ENCODE measurements around the gene PLD2.
A peak's percentile ranks its signal among the peaks of the same experiment; 100 is the strongest.
"Not testable (repeated sequence)": the region's sequence is repeated elsewhere in the genome, so short reads cannot be mapped to it uniquely, and the experiment has no call there.

The PLD2 gene

DNA sequence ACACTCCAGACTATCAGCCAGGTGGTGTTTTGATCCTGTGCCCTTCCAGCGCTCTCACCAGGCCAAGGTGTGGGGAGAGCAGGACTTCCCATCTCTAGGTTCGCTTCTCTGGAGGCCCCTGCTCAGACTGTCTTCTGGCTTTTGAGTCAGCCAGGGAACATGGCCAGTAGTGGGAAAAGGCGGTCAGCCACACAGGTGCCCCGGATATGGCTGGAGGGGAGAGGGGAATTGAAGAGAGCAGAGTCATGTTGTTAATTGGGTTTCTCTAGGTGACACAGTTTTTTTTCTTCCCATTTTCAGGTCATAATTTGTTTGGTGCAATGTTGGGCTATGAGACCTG lies 27.7 kb downstream of the PLD2 start:
- DNase-seq = no peak

DNA sequence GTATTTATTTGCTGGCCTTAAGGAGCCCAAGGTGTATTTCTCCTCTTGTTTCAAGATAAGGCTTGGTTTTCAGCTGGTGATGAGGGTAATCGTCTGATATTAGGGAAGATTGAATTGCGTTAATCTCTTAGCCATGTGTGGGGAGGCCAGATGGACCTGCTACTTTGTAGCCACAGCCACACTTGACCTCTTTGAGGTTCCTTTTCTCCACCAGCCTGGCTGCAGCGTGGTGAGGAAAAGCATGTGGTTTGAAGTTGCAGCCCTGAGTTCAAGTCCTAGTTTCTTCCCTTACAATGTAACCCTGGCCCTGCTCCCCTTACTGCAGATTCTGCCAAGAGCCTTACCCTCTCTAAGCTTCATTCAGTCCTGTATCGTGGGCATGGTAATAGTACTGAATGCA lies 29.3 kb downstream of the PLD2 start:
- no peak for DNase-seq

DNA sequence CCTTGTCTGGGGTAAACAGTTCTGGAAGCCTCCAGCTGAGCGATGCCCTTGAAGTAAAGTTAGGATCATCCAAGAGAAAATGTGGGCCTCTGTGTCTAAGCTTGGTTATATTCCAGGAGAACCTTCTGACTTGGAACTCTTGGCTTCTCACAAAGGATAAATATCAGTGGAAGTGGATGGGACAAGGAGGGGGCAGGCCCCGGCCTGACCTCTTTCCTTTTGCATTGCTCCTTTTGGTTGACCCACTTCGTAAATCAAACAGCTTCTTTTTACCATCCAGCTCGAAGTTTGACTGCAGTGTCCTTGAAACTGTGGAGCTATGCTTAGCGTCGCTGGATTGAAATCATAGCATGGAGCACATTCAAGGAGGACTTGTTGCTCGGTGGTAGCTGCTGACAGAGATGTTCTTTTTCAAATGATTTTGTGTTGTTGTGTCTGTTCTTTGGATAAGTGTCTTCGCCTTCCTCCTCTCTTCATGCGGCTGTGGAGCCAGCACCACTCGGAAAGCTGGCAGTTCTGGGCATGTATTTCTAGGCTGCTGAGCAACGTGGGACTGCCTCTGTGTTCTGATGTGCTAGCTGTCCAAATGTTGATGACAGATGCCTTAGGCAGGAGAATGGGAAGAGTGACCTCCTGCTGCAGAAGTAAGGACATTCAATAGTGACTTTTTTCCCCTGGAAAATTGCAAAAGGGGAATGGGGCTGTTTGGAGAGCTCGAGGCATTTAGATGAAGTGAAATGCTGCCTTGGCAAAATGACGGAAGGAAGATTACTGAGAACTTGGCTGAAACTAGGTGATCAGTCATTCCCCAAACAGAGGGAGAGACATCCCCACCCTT lies 30.7 kb downstream of the PLD2 start:
- DNase-seq = no peak

DNA sequence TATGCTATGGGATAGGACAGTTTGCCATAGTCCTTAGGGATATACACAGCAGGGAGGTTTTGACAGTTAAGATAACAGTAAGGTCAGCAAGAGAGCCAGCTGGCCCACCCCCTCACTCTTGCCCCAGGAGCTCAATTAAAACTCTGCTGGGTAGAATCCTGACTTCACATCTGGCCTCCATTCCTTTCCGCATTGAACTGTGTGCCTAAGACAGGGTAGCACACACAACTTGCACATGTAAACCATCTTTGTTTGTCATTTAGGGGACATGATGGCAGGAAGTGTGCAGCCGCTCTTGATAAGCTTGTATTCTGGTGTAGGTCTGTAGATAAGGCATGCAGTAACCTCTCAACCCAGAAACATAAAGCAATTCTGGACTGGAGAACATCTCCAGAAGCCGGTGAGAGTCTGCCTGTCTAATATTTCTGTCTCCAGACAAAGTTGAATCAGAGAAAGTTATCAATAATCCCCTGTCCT lies 31.4 kb downstream of the PLD2 start:
- peak; percentile 86 for DNase-seq

DNA sequence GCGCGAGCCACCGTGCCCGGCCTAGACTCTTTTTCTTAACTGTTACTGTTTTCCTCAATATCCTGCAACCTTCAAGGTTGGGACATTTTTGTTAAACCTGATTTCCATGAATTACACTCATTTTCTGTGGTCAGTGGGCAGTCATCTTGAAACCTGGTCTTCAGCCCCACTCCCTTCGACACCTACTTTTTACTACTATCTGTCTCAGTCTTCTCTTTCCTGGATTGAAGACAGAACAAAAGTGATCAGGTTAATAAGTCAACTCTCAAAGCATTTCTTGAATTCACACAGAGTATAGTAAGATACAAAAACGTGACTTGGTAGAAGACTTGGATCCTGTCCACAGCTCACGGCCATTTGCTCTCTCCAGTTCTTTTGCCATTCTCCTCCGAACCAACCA lies 32.3 kb downstream of the PLD2 start:
- no peak for DNase-seq

DNA sequence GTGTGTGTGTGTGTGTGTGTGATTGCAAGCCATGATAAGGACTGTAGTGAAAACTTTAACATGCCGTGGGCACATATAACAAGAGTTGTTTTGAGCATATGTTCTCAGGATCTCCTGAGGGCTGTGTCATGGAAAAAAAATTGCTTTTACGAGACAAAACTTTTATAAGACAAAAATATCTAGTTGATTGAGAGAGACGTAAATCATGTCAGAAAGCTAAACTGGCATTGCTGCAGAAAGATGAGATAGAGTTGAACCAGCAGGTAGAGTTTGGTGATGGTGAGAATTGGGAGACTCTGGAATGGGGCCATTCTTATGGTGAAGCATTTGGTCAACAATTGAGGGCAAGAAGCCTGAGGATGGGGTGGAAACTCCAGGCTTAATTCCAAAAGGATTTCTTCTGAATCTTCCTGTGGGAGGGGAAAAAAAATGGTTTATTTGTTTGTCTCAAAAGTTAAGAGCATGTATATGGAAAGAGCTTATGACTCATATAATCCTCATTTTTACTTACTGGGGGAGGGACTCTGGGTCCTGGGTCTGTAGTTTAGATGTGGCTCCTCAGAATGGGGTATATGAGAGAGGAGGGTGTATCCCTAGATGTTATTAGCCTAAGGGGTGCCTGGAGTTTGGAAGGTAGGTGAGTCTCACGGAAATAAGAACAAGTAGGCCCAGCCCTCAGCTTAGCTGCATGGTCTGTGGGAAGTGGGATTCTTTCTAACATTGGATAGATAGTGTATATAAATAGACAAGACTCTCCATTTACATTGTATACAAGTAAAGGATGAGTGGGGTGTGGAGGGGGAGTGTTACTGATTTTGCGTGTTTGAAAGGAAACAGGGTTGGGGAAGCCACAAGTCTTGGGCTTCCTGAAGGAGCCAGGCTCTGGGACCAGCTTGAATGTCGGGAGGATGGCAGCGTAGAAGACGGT lies 33.3 kb downstream of the PLD2 start:
- DNase-seq = no peak

DNA sequence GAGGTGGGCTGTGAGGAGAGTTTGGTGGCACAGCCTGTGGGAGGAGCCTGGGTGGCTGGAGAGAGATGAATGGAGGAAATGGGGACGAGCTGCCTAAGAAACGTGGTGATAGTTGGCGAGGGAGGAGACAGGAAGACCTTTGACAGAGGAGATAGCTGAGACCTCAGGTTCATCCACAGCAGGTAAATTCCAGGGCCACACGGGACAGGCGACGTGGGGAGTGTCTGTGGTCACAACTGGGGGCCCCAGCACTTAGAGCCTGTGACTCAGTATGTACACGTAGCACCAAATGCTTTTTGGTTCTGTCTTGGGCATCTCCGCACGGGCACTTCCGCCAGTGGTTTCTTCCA lies 33.9 kb downstream of the PLD2 start:
- DNase-seq = no peak

DNA sequence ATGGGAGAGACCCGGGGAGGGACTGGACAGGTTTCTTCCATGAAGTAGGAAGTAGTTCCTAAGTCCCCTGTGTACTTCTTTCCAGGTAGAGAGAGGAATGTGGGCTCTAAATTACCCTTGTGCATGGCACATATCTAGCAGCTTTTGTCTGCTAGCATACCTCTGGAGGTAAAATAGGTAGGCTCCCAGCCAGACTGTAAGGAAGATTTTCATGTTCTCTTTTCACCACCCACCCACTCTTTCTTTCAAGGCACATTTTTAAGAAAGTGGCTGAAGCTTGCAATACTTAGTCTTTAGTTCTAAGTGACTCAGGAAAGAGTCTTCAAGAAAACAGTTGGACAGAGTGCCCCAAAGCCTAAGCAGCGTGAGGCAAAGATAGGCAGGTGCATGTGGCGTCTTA lies 35.4 kb downstream of the PLD2 start:
- DNase-seq = no peak

DNA sequence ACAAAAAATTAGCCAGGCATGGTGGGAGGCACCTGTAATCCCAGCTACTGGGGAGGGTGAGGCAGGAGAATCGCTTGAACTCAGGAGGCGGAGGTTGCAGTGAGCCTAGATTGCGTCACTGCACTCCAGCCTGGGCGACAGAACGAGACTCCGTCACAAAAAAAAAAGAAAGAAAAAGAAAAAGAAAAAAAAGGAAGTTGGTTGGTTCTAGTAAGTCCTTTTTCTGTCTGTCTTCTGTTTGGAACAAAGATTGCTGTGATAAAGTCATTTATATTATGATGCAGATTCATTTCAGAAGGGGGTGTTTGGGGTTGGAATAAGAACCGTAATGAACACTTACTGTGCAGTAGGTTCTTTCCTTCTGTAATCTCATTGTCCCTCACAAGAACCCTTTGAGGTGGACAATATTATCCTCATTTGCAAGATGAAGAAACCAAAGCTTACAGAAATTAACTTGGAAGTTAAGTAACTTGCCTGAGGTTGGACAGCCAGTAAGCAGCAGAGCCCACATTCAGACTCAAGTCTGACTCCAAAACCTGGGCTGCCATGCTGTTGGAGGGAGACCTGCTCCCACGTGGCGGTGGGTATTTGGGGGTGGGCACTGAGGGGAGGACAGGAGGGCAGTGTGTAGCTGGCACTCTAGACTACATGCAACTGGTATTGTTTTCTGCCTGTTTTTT lies 36.5 kb downstream of the PLD2 start:
- peak; percentile 45 for DNase-seq

DNA sequence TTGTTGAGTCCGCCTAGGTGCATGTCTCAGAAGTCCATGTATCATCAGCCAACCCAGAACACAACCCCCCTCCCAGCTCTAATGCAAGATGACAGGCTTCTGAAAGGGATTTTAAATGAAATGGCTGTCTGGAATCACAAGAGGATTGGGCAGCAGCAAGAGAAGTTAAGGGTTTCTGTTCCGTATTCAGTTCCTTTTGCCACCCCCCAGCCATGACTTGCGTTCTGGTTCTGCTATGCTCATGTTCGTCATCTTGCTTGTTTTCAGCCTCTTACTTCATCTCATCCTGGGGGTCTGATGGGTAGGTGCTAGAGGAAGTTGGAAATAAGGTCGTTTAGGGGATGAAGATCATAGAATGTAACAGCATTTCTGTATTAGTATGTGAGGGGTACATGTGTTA lies 38.2 kb downstream of the PLD2 start:
- no peak for DNase-seq

DNA sequence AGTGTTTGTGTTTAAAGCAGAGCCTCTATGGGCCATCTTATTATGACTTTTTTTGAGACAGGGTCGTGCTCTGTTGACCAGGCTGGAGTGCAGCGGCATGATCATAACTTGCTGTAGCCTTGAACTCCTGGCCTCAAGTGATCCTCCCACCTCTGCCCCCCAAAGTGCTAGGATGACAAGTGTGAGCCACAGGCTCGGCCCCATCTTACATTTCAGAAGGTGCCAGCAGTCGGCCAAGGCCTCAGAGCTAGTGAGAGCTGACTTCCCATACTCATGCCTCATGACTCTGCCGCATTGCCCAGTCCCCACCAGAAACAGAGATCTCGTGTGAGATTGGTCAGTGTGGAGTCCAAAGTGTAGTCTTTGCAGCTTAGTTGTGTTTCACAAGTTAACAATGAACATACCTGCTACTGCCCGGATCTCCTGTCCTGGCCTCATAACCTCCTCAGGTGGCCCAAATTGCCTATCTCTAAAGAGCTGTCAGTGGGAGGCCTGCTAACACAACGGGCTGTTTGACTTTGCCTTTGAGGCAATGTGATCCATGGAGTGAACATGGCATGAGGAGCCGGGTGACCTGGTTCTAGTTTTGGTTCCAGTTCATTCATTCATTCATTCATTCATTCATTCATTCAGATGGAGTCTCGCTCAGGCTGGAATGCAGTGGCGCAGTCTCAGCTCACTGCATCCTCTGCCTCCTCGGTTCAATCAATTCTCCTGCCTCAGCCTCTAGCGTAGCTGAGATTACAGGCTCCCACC lies 39.9 kb downstream of the PLD2 start:
- no peak for DNase-seq

DNA sequence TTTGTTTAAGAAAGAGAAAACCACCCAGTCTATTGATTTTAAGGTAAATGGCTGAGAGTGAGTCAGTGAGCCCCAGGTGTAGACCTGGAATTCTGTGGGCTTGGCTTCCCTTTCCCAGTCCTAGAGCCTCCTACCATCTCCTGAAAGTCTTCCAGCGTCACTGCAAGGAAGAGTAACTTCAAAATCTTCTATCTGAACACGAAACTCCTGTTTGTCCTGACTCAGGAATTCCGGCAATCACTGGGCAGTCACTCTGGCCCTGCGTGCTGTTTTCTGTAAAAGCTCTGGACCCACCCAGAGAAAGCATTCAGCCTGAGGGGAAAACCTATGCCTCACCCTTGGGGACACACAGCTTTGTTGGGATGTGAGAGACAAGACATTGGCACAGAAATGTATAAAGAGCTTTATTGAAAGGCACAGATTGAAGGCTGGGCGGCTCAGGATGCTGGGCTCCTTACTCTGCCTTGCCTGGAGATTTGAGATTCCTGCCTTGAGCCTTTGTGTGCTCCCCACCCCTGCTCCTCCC lies 42.1 kb downstream of the PLD2 start:
- no peak for DNase-seq

DNA sequence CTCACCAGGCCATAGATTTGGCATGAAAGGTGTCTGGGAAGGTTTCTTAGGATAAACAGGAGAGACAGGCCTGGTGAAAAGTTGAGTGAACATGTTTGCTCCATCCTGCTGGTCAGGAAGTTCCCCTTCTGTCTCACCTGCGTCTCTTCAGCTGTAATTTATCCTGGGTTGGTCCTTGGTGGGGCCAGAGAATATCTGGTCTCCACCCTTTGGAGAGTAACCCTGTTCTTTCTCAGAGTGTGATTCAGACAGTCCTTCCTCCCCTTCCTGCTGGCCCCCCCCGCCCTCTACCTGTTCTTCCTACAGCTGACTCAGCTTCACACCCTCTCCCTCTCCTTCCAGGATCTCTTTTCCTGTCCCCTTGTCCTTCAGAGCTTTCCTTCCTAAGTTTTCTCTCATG lies 43.3 kb downstream of the PLD2 start:
- no peak for DNase-seq

DNA sequence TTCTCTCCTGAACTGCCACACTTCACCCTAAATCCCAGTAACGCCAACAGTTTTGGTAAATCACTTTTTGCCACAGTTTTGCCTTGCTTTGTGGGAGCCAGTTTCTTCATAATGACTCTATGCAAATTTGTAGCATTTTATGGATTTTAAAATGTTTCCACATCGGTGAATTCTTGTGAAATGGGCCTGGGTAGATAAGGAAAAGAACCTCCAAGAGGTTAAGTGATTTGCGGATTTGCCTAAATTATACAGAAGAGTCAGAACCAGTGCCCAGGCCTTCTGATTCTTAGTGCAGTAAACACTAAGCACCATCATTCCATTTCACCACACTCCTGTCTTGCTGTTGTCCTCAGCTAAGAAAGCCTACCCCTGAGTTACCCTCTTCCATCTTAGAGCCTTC lies 44.1 kb downstream of the PLD2 start:
- DNase-seq = no peak

DNA sequence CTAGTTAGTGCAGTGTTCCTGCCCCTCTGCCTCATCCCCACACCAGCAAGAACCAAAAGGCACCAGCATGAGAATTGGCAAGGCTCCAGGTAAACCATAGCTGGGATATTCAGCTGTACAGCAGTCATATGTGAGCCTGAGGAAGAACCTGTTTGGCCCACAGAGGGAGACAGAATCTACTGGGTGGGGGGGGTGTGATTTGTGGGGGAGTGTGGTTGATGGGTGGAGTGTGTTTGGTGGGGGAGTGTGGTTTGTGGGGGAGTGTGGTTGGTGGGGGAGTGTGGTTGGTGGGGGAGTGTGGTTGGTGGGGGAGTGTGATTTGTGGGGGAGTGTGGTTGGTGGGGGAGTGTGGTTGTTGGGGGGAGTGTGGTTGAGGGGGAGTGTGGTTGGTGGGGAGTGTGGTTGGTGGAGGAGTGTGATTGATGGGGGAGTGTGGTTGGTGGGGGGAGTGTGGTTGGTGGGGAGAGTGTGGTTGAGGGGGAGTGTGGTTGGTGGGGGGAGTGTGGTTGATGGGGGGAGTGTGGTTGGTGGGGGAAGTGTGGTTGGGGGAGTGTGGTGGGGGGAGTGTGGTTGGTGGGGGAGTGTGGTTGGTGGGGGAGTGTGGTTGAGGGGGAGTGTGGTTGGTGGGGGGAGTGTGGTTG lies 45.7 kb downstream of the PLD2 start:
- peak; percentile 59 for DNase-seq

DNA sequence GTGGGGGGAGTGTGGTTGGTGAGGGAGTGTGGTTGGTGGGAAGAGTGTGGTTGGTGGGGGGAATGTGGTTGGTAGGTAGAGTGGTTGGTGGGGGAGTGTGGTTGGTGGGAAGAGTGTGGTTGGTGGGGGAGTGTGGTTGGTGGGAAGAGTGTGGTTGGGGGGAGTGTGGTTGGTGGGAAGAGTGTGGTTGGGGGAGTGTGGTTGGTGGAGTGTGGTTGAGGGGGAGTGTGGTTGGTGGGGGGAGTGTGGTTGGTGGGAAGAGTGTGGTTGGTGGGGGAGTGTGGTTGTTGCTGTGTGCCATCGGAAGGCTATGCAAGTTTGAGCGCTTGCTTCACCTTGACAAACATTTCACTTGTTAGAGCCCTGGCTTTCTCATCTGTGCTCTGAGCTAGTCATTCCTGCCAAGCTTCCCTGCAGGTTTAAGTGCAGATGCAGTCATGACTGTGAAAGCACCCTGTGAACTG lies 46.3 kb downstream of the PLD2 start:
- DNase-seq = no peak

DNA sequence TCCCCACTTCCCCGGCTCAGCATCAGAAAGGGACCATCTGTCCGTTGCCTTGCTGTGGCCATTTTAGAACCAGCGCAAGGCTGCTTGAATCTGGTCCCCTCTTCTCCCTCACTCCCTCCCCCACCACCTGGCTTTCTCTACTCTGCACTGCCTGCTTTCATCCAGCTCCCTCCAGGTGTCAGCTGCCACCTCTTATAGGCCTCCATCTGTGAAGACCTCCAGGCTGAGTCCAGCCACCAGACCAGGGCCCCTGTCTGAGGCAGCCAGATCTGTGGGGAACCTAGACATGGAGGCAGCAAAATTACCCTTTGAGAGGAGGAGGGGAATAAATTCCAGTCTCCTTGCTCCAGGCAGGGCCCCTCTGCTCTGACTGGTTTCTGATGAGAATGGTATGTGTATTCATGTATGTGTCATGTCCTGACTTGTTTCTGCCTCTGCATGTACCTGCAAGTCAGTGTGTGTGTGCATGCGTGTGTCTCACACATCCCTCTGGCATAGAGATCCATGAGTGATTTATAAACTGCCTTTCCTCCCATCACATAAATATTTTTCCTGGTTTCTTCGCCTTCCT lies 47.2 kb downstream of the PLD2 start:
- DNase-seq = no peak

DNA sequence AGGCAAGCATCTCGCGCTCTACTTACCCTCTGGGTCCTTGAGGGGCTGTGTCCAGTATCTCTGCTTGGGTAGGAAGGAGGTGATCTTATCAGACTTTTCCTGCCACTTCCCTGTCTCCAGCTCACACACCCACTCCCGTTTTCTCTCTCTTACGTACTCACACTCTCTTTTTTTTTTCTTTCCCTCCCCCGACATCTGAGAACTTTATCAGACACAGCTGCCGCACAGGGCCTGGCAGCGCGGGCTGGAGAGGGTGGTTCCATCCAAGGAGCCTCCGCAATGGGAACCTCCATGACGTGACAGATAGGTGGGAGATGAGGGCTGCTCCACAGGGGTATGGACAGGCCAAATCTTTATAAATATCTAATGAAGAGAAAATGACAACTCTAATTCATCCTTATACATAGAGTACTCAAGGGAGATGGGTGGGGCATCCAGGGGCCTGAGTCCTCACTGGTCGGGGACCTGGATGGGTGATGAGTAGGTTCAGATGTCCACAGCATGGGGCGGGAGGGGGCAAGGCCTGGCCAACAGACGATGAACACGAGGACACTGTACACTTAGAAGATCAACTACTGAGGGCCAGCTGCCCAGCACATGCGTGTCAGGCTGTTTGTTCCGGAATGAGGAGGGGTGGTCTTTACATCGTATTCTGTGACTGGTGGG lies 49.5 kb downstream of the PLD2 start:
- DNase-seq = no peak

DNA sequence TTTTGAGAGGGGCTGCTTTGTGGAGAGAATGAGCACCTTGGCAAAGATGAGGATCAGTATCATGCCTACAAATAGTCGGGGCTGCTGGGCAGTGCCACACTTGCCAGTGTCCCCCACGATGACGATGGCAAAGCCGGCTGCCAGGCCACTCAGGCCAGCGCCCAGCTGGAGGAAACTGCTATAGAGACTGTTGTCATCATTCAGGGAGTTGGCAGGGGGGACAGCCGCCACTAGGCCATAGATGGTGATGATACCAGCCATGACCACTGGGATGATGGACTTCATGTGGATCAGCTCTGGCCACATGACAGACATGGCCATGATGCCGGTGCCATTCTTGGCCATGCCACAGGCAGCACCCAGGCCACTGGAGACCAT lies 50.0 kb downstream of the PLD2 start:
- no peak for DNase-seq

DNA sequence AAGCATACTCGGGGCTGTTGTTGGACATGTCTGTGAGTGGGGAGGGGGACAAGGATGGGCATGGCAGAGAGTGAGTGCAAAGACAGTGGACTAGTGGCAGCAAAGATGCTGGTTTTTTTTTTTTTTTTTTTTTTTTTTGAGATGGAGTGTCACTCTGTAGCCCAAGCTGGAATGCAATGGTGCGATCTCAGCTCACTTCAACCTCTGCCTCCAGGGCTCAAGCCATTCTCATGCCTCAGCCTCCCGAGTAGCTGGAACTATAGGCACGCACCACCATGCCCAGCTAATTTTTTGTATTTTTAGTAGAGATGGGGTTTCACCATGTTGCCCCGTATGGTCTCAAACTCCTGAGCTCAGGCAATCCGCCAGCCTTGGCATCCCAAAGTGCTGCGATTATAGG lies 50.4 kb downstream of the PLD2 start:
- DNase-seq = not testable (repeated sequence)
